GM13976 (cell line): ENCODE results near the gene MTHFR.

Experiments used
- DNase-seq: peaks from one replicate; pipeline ENCODE4 v3.0.0; 2012; ENCODE audit warnings: low spot score
- CTCF ChIP-seq: IDR thresholded peaks from 2 replicates; pipeline ENCODE4 v1.5.1; 2012; ENCODE audit warnings: borderline replicate concordance, mild to moderate bottlenecking; ENCODE audit not compliant: insufficient read depth; ENCODE audit errors: extremely low read depth, missing control alignments, control extremely low read depth
- in situ Hi-C: fragments of 300-500 bp; cut with MboI; formaldehyde crosslinking; loops from one replicate; pipeline ENCODE4 v1.12.0; 2022; ENCODE audit warnings: low sequenced_read_pairs, mixed read lengths, inconsistent platforms; ENCODE audit not compliant: unreplicated experiment

MTHFR gene

GRCh38 chr1:11847667-11848372, 42.1 kb upstream of the MTHFR start, which contains the start of gene NPPA:
Gene NPPA (minus strand): TSS chr1:11847783. CDS start chr1:11847684, 99 bp downstream.
- no peak for DNase-seq
- in situ Hi-C loops = loop anchor here (10.0 kb wide), 1 partner anchor 57 kb away; no protein-coding TSS in a partner anchor
- no peak for TF ChIP-seq CTCF

GRCh38 chr1:11845641-11846335, 40.0 kb upstream of the MTHFR start:
- DNase-seq = no peak
- TF ChIP-seq CTCF = no peak
- in situ Hi-C loops = loop anchor here (10.0 kb wide), 1 partner anchor 59 kb away; no protein-coding TSS in a partner anchor

GRCh38 chr1:11842154-11843041, 36.6 kb upstream of the MTHFR start:
- TF ChIP-seq CTCF = no peak
- in situ Hi-C loops = loop anchor here (10.0 kb wide), 1 partner anchor 62 kb away; no protein-coding TSS in a partner anchor
- peak; percentile 63 for DNase-seq

- in situ Hi-C loops = loop anchor here (10.0 kb wide), 1 partner anchor 63 kb away; no protein-coding TSS in a partner anchor
- no peak for TF ChIP-seq CTCF
- DNase-seq = no peak
These were observed 35.7 kb upstream of the MTHFR start for GRCh38 chr1:11841245-11842153.

GRCh38 chr1:11839727-11840705, 34.3 kb upstream of the MTHFR start:
- no peak for TF ChIP-seq CTCF
- DNase-seq = no peak
- in situ Hi-C loops = loop anchor here (10.0 kb wide), 1 partner anchor 65 kb away; no protein-coding TSS in a partner anchor
